ENCODE results near the gene DPYSL3. TPM values are rescaled to one million over a fixed set of nuclear protein-coding genes. Genes with fewer than 3 reads are reported as not detected.

The DPYSL3 gene
- polyA plus RNA-seq, 1 of the 3 experiments (the other 2 are of a cell fraction) = 123 TPM

DNA sequence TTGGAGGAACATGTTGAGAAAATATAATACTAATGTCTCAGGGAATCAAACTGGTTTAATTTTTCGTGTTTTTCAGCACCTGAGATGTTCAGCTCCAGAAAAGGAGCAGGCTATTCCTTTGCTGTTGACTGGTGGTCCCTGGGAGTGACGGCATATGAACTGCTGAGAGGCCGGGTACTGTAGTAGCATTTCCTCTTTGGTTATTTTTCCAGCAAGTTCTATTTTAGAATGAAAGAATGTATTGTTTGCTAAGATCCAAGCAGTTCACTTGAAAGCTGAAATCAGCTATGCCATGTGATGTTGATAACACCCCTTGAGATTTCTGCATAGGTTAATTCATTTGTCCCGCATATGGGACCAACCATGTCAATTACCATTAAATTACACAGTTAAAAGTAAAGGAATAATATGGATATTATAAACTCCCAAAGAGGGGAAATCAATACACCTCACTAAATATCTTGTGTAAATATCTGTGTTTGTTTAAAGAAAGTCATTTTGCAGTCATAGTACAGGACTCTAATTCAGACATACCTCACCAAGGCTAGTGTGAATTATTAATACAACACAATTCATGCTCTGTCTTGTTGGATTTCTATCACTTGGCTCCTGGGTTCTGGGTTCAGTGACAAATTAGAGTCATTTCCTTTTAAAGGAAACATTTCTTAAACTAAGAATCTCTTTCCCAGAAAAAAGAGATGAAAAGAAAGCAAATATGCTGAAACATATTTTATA lies 148.3 kb downstream of the DPYSL3 start:
- H3K36me3 ChIP-seq (replicated peaks in 1 of 2; ENCODE audit: control insufficient read depth in 1 of 2, insufficient read depth in 2 of 2, low read length in 1 of 2) = no peaks in the 10 kb centered on the region
- no peaks in the 10 kb centered on the region for H3K9me3 ChIP-seq
- H3K27me3 ChIP-seq (ENCODE audit: insufficient read depth) = no peaks in the 10 kb centered on the region
- ChIA-PET POLR2A (no interaction called here), CTCF (no interaction called here)
- no peak overlapping the region for H3K4me2 ChIP-seq
- no peak overlapping the region for H2AFZ ChIP-seq (ENCODE audit: low read depth)
- H4K20me1 ChIP-seq (ENCODE audit: insufficient read depth) = no peaks in the 10 kb centered on the region
- 0 out of 4 replicates have a peak, but pooled peaks cover 0 to 8% of the 10 kb centered on the region in 2 experiments for H3K4me1 ChIP-seq (ENCODE audit: control insufficient read depth in 1 of 2, insufficient read depth in 2 of 2, low read depth in 1 of 2, low read length in 1 of 2)
- H3K9ac ChIP-seq = no peak overlapping the region
- no peak overlapping the region for H3K4me3 ChIP-seq (ENCODE audit: low read depth in 2 of 2, low read length in 1 of 2)
- 74% methylated on average over 4 of the region's 4 CpGs for WGBS (ENCODE audit: low lambda C conversion rate)
- DNase-seq = no peak
- H3K9me2 ChIP-seq = no peaks in the 10 kb centered on the region
- no peaks in the 10 kb centered on the region for H3K79me2 ChIP-seq (ENCODE audit: insufficient read depth)
- H3F3A ChIP-seq (replicated peaks; ENCODE audit: insufficient read depth) = no peaks in the 10 kb centered on the region
- no peak overlapping the region for H3K27ac ChIP-seq (ENCODE audit: low read depth in 2 of 2, low read length in 1 of 2)
- TF ChIP-seq, protein P1, sequence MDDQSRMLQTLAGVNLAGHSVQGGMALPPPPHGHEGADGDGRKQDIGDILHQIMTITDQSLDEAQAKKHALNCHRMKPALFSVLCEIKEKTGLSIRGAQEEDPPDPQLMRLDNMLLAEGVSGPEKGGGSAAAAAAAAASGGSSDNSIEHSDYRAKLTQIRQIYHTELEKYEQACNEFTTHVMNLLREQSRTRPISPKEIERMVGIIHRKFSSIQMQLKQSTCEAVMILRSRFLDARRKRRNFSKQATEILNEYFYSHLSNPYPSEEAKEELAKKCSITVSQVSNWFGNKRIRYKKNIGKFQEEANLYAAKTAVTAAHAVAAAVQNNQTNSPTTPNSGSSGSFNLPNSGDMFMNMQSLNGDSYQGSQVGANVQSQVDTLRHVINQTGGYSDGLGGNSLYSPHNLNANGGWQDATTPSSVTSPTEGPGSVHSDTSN (IDR thresholded peaks at IDR 0.05) = no peak
- TF ChIP-seq RXRA (IDR thresholded peaks at IDR 0.05; ENCODE audit: borderline replicate concordance, low read depth) = no peak
- no peak for TF ChIP-seq EP300 (IDR thresholded peaks at IDR 0.05; ENCODE audit: borderline replicate concordance in 1 of 2, low read depth in 1 of 2, low read length in 1 of 2)
- TF ChIP-seq RCOR1 (IDR thresholded peaks at IDR 0.05; ENCODE audit: low read length) = no peak
- TF ChIP-seq FOSL2 (IDR thresholded peaks at IDR 0.05; ENCODE audit: borderline replicate concordance, low read depth) = no peak
- TF ChIP-seq, protein P2, sequence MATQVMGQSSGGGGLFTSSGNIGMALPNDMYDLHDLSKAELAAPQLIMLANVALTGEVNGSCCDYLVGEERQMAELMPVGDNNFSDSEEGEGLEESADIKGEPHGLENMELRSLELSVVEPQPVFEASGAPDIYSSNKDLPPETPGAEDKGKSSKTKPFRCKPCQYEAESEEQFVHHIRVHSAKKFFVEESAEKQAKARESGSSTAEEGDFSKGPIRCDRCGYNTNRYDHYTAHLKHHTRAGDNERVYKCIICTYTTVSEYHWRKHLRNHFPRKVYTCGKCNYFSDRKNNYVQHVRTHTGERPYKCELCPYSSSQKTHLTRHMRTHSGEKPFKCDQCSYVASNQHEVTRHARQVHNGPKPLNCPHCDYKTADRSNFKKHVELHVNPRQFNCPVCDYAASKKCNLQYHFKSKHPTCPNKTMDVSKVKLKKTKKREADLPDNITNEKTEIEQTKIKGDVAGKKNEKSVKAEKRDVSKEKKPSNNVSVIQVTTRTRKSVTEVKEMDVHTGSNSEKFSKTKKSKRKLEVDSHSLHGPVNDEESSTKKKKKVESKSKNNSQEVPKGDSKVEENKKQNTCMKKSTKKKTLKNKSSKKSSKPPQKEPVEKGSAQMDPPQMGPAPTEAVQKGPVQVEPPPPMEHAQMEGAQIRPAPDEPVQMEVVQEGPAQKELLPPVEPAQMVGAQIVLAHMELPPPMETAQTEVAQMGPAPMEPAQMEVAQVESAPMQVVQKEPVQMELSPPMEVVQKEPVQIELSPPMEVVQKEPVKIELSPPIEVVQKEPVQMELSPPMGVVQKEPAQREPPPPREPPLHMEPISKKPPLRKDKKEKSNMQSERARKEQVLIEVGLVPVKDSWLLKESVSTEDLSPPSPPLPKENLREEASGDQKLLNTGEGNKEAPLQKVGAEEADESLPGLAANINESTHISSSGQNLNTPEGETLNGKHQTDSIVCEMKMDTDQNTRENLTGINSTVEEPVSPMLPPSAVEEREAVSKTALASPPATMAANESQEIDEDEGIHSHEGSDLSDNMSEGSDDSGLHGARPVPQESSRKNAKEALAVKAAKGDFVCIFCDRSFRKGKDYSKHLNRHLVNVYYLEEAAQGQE (IDR thresholded peaks at IDR 0.05; ENCODE audit: low read depth, low read length) = no peak
- TF ChIP-seq FOXJ3 (CRISPR knock-in tag; IDR thresholded peaks at IDR 0.05) = no peak
- TF ChIP-seq MXI1 (IDR thresholded peaks at IDR 0.05; ENCODE audit: low read depth, low read length) = no peak
- TF ChIP-seq RFX5 (IDR thresholded peaks at IDR 0.05; ENCODE audit: low read length) = no peak
- no peak for TF ChIP-seq POLR2AphosphoS5 (IDR thresholded peaks at IDR 0.05; ENCODE audit: low read depth, low read length)
- no peak for TF ChIP-seq NFIC (IDR thresholded peaks at IDR 0.05; ENCODE audit: borderline replicate concordance)
- no peak for TF ChIP-seq CHD2 (IDR thresholded peaks at IDR 0.05; ENCODE audit: low read length, partially characterized antibody)
- no peak for TF ChIP-seq JUND (IDR thresholded peaks at IDR 0.05)
- TF ChIP-seq MEF2A (IDR thresholded peaks at IDR 0.05; ENCODE audit: borderline replicate concordance, low read depth) = no peak
- no peak for TF ChIP-seq SIN3A (IDR thresholded peaks at IDR 0.05; ENCODE audit: borderline replicate concordance, low read depth, low read length)
- TF ChIP-seq EZH2phosphoT487 (IDR thresholded peaks at IDR 0.05; ENCODE audit: borderline replicate concordance, low read depth) = no peak
- no peak for TF ChIP-seq FOXM1 (IDR thresholded peaks at IDR 0.05; ENCODE audit: low read depth)

All from SK-N-SH (cell line).